Stimulated activated CD4-positive, alpha-beta T cell treated with anti-CD3 and anti-CD28 coated beads, Interleukin-2, amount 100 ng/mL, for 4 hours (primary cell): ENCODE results near the gene ZNF488.

Experiments used
- DNase-seq: peaks from one replicate; pipeline ENCODE4 v3.0.0-alpha.2; 2020; ENCODE audit warnings: low read depth

Gene ZNF488

DNA sequence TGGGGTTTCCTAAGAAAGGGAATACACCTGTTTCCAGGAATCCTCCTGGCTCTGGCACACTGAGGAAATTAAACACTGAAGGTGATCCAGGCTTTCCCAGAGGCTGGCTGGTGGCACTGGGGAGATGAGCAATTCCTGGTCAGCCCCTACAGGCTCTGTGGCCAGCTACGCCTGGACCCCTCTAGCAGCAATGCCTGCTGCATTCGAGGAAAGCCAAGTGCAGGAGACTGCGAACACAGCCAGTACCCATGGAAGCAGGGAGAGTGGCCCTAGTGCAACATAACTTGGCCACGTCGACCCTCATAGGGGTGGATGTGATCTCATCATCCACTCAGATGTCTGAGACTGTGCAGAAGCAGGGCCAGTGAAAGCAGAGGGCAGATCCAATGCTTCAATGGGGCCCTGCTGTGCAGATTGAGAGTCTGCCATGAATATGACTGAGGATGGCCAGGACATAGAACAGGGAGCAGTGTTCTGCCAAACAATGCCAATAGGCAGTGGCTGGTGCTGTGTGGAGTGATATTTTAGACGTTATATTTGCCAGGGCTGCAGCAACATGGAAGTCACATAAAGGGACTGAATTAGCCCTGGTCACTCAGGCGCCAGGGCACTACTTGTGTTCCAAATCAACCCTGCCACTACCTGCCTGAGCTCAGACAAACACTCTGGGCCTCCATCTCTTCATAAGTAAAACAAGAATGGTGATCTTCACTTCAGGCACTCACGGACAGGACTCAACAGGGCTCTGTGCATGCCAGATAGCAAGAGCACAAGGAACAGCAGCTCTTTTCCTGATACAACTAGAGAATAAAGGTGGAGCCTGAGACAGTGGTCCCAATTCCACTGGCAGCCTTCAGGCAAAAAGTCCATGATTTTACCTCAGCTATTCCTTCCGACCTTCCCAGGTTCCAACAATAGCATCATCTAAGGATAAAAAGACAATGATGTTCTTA lies 2.4 kb downstream of the ZNF488 start:
- DNase-seq: no peak

DNA sequence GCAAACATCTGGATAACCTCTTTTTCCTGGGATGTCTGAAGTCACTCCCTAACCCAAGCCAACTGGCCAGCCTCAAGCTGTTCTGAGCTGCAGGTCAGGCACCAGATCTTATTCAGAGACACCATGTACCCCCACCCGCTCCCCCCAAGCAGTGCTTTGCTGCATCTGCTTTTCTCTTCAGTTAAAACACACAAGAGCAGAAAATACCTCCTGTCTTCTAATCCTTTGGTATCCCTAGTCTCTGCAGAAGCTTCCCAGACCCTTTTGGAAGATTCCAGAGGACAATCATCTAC lies 3.0 kb downstream of the ZNF488 start:
- DNase-seq: no peak

DNA sequence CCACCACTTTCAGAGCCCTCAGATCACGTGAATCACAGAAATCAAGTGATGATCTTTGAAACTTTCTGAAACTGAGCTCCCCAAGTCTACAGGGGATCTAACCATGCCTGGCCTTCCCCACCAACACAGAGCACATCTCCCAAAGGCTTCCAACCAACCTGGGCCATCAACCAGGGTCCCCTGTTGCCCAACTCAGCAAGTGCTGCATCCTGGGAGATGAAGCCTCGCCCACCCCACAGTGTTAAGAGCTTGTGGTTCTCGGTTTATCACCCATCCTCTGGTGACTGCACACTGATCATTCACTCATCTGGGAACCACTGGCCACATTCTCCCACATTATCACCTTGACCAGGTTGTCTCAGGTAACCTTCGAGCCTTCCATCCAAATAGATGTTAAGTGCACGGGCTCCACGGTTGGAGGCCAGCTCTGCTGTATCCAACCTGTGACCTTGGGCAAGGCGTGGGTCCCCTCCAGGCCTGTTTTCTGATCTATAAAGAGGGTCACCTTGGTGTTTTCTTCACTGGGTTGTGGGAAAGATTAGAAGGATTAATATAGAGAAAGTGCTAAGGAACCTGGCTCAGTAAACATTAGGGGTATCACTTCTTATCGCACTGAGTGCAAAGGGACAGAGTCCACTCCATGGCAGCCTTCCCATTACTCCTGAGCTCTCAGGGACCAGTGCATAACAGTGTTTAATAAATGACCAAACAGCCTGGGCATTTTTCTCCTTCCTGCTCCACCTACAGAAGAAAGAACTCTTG lies 3.6 kb downstream of the ZNF488 start:
- DNase-seq: no peak

DNA sequence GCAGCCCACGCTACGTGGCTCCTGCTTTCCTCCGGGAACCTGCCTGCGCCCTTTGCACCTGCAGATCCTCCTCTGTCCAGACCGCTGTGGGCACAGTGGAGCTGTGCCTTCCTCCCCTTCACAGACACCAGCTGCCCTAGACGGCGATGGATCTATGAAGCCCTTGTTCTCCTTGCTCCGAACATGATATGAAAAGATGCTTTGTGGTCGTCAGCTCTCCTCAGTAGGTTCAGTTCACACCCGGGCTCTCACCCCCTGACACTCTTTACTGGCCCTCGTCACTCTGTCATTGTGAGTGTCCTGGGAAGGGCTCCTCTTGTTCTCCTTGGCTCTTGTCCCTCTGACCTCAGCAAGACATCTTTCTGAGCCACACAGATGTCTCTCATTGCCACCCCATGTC lies 4.2 kb downstream of the ZNF488 start:
- no peak for DNase-seq

DNA sequence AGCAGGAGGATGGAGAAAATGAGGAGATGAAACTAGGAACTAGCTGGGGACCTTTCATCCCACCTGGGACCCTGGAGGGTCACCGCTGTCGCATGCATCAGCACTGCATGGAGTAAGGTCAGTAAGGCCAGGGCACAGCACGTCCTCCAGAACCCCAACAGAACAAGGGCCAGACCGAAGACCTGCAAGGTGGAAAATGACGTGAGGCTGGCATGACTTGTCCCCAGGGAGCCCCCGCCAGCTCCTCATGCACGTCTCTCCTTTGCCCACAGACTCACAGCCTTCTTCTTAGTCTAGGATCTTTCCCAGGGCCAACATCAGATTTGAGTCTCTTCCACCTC lies 4.7 kb downstream of the ZNF488 start:
- no peak for DNase-seq

DNA sequence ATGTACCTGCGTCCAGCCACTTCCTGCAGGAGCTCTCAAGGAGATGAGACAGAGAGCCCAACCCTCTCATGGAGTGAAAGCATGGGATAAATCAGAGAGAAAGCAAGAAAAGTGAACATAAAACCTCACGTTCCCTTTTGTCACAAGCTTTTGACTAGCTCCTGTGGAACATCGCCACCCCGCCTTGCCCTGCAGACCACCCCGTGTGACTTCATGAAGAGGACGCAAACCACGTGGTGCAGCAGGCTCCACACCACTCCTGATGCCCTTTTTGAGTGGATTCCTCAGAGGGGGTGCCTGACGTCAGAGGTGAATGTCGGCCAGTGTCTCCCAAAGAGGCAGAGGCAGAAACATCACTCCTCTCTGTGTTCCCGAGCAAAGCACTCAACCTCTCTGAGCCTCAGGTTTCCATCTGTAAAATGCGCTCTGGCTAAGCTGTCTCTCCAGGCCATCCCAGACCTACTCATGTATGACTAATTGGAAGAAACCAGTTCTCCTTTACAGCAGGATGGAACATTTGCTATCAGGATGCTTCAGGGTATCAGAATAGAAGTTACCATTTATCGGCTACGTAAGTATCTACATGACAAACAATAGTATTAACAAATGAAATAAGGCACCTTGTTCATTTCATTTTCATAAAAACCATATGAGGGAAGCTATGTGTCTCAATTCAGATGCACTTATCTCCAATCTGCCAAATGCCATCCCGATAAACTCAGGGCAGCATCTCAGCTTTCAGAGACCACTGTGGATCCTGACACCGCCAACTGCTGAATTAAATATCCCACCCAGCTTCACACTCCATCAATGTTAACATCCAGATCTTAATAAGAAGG lies 5.3 kb downstream of the ZNF488 start:
- DNase-seq: no peak

DNA sequence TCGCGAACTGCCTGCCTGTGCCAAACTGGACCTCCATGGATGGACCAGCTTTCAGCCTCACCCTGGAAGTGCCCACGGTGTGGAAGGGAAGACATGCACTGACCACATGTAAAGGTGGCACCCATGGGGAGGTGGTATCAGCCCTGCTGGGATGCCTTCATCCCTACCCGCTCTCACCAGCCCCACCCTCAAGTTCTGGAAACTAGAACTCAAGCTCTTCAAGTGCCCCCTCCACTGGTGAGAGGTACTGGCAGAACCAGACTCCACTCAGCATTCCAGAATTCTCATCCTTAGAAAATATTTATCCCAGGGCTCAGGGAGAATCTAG lies 5.9 kb downstream of the ZNF488 start:
- DNase-seq: no peak

DNA sequence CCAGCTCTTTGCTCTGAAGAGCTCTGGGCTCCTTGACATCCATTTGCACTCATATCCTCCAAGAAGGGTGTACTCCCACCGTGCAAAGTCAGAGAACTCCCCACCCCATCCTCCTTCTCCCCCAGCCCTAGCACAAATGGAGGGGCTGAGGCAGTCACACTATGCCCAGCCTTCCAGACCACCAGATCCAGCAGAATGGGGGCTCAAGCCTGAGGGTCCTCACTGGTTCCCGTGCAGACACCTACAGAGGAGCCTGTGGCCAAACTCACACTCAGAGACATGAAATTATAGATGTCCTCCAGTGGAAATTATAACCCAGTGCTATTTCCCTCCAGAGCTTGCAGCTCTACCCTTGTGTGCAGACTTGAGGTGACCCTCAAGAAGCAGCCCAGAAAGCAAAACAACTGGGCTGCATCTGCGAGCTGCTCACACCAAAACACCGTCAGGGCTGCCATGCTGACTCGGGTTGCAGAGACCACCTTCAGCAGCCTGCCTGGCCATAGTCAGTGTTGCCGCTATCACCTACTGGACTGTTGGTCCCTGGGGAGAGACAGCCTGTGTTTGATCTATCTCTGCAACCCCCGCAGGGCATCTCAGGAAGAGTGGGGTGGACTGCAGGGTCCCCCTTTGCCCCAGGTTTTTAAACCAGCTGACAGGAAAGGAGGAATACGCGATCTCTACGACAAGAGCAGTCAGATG lies 7.4 kb downstream of the ZNF488 start:
- DNase-seq: no peak

DNA sequence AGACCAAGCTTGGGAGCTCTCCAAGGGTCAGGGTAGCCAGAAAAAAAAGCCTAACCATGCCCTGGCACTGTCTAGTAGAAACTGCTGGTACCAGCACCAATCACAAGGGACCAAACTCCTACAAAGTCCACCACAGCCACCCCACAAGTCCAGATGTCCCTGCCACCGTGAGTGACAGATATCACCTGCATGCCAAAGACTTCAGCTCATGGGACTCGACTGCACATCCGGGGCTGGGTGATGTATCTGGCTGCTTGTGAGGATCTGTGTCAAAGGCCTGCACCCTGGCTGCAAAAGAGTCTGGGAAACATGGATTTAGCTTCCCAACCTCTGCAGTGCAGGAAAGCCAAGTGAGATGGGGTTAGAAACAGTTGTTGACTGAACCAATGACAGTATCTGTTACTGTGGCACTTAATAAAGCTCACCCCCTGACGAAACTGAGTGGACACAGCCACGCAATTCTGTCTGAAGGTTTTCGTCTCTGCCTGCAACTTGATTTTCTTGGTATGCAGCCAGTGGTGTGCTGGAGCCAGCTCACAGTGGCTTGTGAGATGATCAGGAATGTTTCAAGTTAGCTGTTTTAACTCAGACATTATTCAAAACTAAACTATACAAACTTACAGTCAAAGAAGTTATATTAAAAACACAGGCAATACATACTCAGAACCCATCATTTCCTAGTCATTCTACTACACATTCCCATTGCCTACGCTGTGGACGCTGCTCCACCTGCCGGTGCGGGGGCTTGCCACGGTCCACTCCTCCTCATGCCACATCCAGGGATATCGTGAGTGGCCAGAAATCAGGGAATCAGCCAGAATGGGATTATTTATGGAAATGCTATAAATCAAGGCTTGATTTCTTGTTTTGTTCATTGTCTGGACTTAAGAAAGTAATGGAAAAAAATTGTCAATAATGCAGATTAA lies 9.2 kb downstream of the ZNF488 start:
- DNase-seq: no peak

DNA sequence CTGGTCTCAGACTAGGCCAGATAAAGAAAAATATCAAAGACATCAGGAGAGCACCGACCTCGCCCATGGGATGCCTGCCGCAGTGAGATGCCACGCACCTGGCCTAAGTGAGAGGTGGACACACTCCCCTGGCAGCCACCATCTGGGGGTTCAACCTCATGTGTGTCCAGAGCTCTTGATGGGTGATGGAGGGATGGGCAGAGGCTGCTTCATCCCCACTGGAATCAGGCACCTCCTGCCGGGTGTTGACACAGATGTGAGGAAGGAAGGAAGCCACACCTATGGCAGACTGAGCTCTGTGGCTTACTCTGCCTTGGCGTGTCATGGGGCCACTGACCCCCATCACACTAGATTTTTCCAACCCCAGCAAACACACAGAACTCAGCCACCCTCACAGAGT lies 11.4 kb downstream of the ZNF488 start:
- DNase-seq: no peak

DNA sequence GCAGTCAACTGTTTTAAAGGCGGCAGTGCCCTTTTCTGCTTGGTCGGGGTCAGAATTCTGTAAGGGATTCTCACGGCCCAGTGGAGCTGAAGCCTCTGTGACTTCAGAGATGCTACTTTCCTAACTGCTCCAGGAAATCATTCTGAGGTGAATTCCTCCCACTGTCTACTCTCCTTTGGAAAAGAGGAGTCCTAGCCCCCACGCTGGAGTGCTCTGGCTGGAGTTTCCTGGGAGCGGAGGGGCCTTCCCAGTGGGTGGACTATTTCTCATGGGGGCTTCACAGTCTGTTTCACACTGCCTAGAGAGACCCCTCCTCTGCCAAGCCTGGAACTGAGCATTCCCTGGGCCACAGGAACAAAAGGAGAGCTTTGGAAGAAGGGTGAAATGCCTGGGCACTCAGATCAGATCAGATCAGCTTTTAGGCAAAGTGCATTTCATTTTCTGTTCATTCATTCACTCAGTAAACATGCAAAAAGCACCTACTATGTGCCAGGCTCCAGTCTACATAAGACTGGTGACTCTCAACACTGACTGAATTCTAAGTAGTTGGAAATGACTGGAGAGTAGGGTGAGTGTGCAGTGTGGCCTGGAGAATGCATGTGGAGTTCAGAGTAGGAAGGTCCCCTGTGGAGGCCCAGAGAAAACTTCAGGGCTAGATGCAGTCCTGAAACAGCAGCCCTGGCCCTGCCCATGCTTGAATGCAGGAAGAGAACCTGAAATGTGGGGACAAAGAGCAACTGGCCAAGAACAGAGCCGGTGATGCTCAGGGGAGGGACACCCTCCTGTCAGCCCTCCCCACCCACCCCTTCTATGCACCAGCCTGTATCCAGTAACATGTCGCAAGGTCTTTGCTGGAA lies 12.2 kb downstream of the ZNF488 start:
- no peak for DNase-seq

DNA sequence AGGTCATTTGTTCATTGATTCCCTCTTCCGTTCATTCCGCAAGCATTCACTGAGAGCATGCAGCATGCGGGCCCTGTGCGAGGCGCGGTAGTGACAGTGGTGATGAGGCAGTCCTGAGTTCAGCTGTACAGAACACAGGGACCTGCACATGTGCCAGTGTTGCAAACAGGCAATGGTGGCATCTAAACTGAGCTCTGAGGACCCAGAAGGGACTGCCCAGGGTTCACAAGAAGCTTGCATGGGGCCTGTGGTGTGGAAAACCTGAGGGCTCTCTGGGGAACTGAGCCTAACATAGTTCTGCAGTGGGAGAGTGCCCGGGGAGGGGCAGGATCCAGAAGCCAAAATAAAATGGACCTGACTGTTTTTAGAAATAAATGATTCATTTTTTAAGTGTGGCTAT lies 13.2 kb downstream of the ZNF488 start:
- DNase-seq: no peak

DNA sequence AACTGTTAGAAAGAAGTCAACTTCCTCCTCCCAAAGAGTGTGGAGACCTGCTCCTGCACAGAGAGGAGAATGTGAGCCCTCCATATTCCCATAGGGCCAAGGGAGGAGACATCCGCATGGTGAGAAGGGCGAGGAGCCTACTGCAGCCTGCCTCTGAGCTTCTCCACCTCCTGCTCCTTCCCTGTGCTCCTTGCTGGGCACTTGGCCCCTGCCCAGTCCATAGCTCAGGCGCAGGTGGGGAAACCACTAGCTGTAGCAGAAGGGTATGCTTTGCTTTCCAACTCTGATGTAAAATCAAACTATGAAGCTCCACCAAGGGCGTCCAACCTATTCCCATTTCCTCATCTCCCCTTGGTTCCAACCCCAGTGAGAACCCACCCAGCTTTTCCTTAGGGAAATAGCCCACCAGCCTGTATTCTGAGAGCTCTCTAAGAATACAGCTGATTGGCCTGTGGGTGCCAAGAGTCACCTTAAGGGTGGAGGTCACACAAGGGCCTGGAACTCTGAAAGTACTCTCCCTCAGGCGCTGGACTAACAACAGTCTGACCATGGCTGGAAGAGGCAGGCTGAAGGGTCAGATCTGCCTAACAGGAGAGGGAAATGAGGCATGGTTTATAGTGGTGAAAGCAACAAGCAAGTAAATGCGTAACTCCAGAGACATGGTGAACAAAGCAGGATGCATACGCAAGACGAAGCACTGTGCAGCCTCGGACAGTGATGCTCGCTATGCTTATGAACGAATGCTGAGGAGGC lies 13.9 kb downstream of the ZNF488 start:
- DNase-seq: no peak

DNA sequence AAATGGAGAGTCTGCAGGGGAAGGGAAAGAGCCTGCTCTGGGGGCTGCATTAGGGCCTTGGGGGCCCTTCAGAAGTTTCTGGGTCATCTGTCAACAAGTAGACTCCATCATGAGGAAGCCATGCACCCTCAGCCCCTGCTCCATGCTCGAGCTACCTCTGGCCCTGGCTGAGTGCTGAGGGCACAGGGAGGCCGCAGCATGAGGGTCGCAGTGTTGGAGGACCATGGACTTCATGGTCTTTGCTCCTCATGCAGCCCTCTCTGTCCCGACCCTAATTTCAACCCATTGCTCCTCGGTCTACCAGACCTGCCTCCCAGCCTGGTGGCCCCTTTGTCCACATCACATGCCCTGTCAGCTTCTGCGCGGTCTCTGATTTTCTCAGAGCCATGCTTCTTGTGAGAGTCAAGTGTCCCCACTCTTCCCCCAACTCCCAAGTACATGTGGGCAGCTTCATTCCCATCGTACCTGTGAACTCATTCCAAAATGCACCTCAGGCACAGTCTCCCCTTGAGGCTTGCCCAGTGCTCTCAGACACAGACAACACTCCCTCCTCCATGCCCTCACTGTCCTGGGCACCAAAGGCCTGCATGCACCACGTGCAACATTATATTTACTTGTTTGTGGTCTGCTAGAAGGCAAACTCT lies 14.7 kb downstream of the ZNF488 start:
- no peak for DNase-seq

DNA sequence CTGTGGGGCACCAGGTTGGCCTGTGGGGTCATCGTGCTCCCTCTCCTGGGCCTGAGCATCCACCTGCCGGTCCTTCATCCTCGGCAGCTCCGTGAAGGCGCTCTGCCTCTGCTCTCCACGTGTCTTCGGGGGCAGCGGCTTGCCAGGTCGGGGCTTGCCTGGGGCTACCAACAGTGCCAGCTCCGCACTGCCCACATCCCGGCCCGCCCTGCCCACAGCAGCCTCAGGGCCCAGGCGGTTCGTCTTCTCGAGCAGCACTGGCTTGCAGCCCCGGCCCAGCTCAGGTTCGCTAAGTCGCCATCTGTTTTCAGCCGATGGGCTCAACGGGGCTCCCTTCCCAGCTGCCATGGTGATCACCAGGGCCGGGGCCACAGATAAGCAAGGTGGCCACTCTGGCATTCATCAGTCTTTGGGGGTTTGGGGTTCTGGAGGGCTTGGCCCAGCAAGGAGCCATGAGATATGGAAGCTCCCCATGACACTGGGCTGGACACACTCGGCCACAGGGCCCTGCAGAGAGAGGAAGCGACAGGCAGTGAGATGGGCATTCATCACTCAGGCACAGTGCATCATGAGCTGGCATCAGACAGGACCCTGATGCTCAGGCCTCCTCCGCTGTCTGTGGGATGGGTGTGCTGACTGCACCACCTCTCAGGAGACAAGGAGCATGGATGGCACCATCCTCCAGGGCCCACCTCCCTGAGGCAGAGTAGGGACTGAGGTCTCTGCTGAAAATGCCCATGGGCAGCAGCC lies 15.5 kb downstream of the ZNF488 start:
- no peak for DNase-seq

DNA sequence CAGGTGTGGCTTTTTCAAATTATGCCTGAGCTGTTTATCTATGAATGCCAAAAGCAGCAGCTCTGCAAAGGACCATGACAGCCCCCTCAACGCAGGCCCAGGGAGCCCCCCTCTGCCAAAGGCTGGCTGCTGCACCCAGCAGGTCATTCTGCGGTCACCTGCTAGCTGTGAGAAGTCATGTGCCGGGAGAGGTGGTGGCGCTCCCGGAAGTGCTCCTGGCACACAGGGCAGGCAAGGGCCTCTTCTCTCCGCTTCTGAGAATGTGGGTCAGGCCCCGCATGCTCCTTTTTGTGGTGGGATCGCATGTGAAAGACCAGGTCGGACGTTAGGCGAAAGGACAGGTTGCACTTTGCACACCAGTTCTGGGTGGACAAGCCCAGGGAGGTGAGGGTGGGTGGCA lies 16.4 kb downstream of the ZNF488 start:
- DNase-seq: no peak

DNA sequence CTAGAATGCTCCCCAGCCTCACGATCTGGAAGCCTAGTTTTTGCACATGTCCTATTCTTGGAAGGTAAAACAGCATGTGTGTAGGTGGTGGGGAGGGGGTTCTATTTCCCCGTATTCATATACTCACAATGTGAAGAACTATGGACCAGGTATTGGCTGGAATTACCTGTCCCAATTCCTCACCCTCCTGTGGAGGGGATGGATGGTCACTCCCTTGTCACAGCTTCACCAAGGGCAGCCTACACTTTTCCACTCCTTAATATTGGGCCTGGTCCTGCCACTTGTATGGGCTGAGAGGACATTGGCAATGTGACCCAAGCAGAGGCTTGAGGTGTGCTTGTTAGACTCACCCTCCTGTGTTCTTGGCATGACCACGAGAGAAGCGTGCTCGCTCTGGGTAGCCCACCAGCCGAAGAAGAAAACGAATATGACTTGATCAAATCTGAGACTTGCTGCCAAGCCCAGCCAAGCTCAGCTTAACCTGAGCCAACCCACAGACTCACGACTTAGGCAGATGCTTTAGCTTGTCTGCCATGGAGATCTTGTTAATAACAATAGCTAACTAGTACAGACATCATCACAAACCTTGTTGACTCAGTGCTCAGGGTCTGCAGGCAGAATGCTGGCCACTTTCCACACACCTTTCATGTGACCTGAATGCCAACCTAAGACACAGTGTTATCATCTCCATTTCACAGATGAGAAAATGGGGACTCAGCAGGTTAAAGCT lies 17.2 kb downstream of the ZNF488 start:
- no peak for DNase-seq
